NCI-H128 (cell line): ENCODE results near the gene C2CD4D.
A peak's percentile ranks its signal among the peaks of the same experiment; 100 is the strongest.
"Not testable (repeated sequence)": the region's sequence is repeated elsewhere in the genome, so short reads cannot be mapped to it uniquely, and the experiment has no call there.

ENCODE experiments used
- DNase-seq: peaks from one replicate; lab custom pipeline; 2025; ENCODE audit not compliant: unreplicated experiment; lab: John Stamatoyannopoulos, UW

Gene C2CD4D

GRCh38 chr1:151839457-151840403 lies at the start of gene C2CD4D:
Gene C2CD4D (minus strand): TSS chr1:151839820. CDS start chr1:151838989, 831 bp downstream.
- peak; percentile 65 for DNase-seq

GRCh38 chr1:151888972-151889570 lies 49.5 kb upstream of the C2CD4D start:
- peak; percentile 23 for DNase-seq

GRCh38 chr1:151887028-151887427 lies 47.4 kb upstream of the C2CD4D start:
- no peak for DNase-seq

- DNase-seq: no peak
Measured at GRCh38 chr1:151885479-151885878, 45.9 kb upstream of the C2CD4D start.

GRCh38 chr1:151884879-151885278 lies 45.3 kb upstream of the C2CD4D start:
- not testable (repeated sequence) for DNase-seq

GRCh38 chr1:151884445-151884844 lies 44.8 kb upstream of the C2CD4D start:
- DNase-seq: not testable (repeated sequence)

GRCh38 chr1:151883898-151884297 lies 44.3 kb upstream of the C2CD4D start:
- not testable (repeated sequence) for DNase-seq

- not testable (repeated sequence) for DNase-seq
Measured at GRCh38 chr1:151882918-151883317, 43.3 kb upstream of the C2CD4D start.

- DNase-seq: no peak
Measured at GRCh38 chr1:151882466-151882865, 42.8 kb upstream of the C2CD4D start.

- no peak for DNase-seq
Measured at GRCh38 chr1:151881479-151881878, 41.9 kb upstream of the C2CD4D start.

GRCh38 chr1:151875419-151876097 lies 35.9 kb upstream of the C2CD4D start:
- no peak for DNase-seq

GRCh38 chr1:151872776-151873175 lies 33.2 kb upstream of the C2CD4D start:
- not testable (repeated sequence) for DNase-seq

- no peak for DNase-seq
Measured at GRCh38 chr1:151871284-151872030, 31.8 kb upstream of the C2CD4D start.

GRCh38 chr1:151868486-151868885 lies 28.9 kb upstream of the C2CD4D start:
- DNase-seq: no peak

GRCh38 chr1:151867765-151868411 lies 28.3 kb upstream of the C2CD4D start:
- DNase-seq: no peak

GRCh38 chr1:151867321-151867720 lies 27.7 kb upstream of the C2CD4D start:
- DNase-seq: no peak

- DNase-seq: no peak
Measured at GRCh38 chr1:151864411-151864810, 24.8 kb upstream of the C2CD4D start.

- no peak for DNase-seq
Measured at GRCh38 chr1:151862604-151863003, 23.0 kb upstream of the C2CD4D start.

- DNase-seq: no peak
Measured at GRCh38 chr1:151860504-151861187, 21.0 kb upstream of the C2CD4D start.

GRCh38 chr1:151859891-151860293 lies 20.3 kb upstream of the C2CD4D start:
- no peak for DNase-seq
